Spleen (tissue), 7 donors: ENCODE measurements around the gene TRPM7.

Experiments used
- CTCF ChIP-seq, 11 experiments: fragments of 200-600 bp in 7 of 11; fragments of 450-650 bp in 4 of 11; sonication (generic) in 4 of 11; IDR thresholded peaks in 8 of 11; conservative IDR thresholded peaks in 3 of 11; 1 replicate in 7 of 11; 2 replicates in 4 of 11; pipeline versions ENCODE4 v1.4.0 to v1.8.0; 2016 to 2021; ENCODE audit warnings: antibody characterized with exemption in 11 of 11, inconsistent platforms in 4 of 11, mild to moderate bottlenecking in 1 of 11
- POLR2A ChIP-seq, 3 donors: fragments of 450-650 bp; IDR thresholded peaks; one replicate each; pipeline ENCODE4 v1.5.1; 2017; ENCODE audit warnings: antibody characterized with exemption in 3 of 3, mild to moderate bottlenecking in 1 of 3
- donor health status: DM: no; HTN: no; CAD: no; lungs with moderate emphysema.
- donor health status: DM: no; HTN: no; CAD: no.
- donor health status: DM: no; HTN: no; CAD: no.

DNA sequence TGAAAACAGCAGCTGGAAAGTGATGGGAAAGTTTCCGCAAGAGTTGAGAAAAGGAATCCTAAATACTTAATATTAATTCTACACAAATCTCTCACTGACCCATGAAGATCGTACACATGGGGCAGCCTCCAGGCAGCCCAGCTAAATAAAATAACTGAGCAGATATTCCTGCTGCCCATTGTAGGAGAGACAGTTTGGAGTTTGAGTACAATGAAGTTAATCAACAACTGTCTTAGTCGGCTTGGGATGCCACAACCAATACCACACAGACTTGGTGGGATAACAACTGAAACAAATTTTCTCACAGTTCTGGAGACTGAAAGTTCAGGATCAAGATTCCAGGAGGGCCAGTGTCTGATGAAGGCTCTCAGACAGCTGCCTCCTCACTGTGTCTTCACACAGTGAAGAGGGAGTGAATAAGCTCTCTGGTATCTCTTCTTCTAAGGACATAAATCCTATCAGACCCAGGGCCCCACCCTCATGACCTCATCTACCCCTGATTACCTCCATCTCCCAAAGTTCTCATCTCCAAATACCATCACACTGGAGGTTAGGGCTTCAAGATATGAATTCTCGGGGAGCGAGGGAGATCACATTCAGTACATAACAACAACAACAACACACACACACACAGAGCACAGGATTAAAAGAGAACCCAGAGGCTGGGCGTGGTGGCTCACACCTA, 9.7 kb downstream of the TRPM7 start:
- TF ChIP-seq CTCF (IDR thresholded peaks at IDR 0.05 in 8 of 11, conservative IDR thresholded peaks at IDR 0.05 in 3 of 11): no peak
- no peak for TF ChIP-seq POLR2A (IDR thresholded peaks at IDR 0.05)
